Lower lobe of right lung (tissue), 2 donors: Measurements from ENCODE around the gene DNAJC17. TPM values are rescaled to one million over a fixed set of nuclear protein-coding genes. Genes with fewer than 3 reads are reported as not detected.
A peak's percentile ranks its signal among the peaks of the same experiment; 100 is the strongest.

Source experiments
- ATAC-seq, 2 donors: fragments of 200-7000 bp; cut with Tn5 transposase; one replicate each; pipeline ENCODE4 v1.9.1; 2020 to 2022; ENCODE audit warnings: mild to moderate bottlenecking in 2 of 2, moderate library complexity in 2 of 2
- DNase-seq: peaks from one replicate; pipeline ENCODE4 v3.0.0-alpha.2; 2020
- H3K27ac ChIP-seq: fragments of 200-600 bp; one replicate; pipeline ENCODE4 v1.8.0; 2022
- H3K27me3 ChIP-seq: fragments of 200-600 bp; one replicate; pipeline ENCODE4 v1.8.0; 2022; ENCODE audit warnings: low read depth
- H3K36me3 ChIP-seq: fragments of 200-600 bp; one replicate; pipeline ENCODE4 v1.8.0; 2022; ENCODE audit warnings: mild to moderate bottlenecking
- H3K4me1 ChIP-seq: fragments of 200-600 bp; one replicate; pipeline ENCODE4 v1.8.0; 2022
- H3K4me3 ChIP-seq: fragments of 200-600 bp; one replicate; pipeline ENCODE4 v1.8.0; 2022; ENCODE audit warnings: mild to moderate bottlenecking
- H3K9me3 ChIP-seq: fragments of 200-600 bp; one replicate; pipeline ENCODE4 v1.8.0; 2022
- CTCF ChIP-seq: fragments of 200-600 bp; IDR thresholded peaks from one replicate; pipeline ENCODE4 v1.8.0; 2022; ENCODE audit warnings: antibody characterized with exemption, mild to moderate bottlenecking
- intact Hi-C: fragments of 100-400 bp; cut with DNase I; formaldehyde crosslinking; loops from one replicate; pipeline ENCODE4 v1.11.0; 2022
- total RNA-seq: library from RNA; stranded (reverse); fragmentation: NEBNext Ultra II Directional; extraction: Animal tissue kit (Norgen Biotek cat#: 25700); gene quantifications from one replicate; pipeline ENCODE4 v1.2.1, GENCODE V29; 2021
- donor health status: DM: no; HTN: yes; CAD: no; lungs with severe emphysema.

Gene DNAJC17
- total RNA-seq, 1 donor from 2014 or later = 28.4 TPM

- Histone ChIP-seq H3K27me3 (no peaks in the 10 kb centered on the region), H3K9me3 (no peaks in the 10 kb centered on the region), H3K36me3 (peaks cover 83% of the 10 kb centered on the region), H3K4me1 (peaks cover 42% of the 10 kb centered on the region), H3K27ac (no peak overlapping the region), H3K4me3 (no peak overlapping the region)
- TF ChIP-seq CTCF = no peak
- ATAC-seq (no peak), DNase-seq (peak; percentile 44)
- intact Hi-C loops = no loop called here
Measured at GRCh38 chr15:40772014-40772413, 35.3 kb downstream of the DNAJC17 start.

GRCh38 chr15:40771242-40771641 lies 36.0 kb downstream of the DNAJC17 start:
- intact Hi-C loops = no loop called here
- no peak for TF ChIP-seq CTCF
- Histone ChIP-seq H3K4me3 (no peak overlapping the region), H3K36me3 (peaks cover 83% of the 10 kb centered on the region), H3K4me1 (peaks cover 35% of the 10 kb centered on the region), H3K27me3 (no peaks in the 10 kb centered on the region), H3K27ac (no peak overlapping the region), H3K9me3 (no peaks in the 10 kb centered on the region)
- DNase-seq (peak; percentile 19), ATAC-seq (no peak)

- no peaks in the 10 kb centered on the region for H3K27me3 ChIP-seq
- no peak overlapping the region for H3K4me3 ChIP-seq
- intact Hi-C loops = no loop called here
- no peak for TF ChIP-seq CTCF
- no peaks in the 10 kb centered on the region for H3K9me3 ChIP-seq
- DNase-seq = peak; percentile 54
- H3K4me1 ChIP-seq = peaks cover 43% of the 10 kb centered on the region
- peaks cover 80% of the 10 kb centered on the region for H3K36me3 ChIP-seq
- H3K27ac ChIP-seq = peak overlapping the region; percentile 70
- ATAC-seq = no peak
Measured at GRCh38 chr15:40770147-40770721, 37.0 kb downstream of the DNAJC17 start.

- Histone ChIP-seq H3K9me3 (no peaks in the 10 kb centered on the region), H3K4me1 (peaks cover 51% of the 10 kb centered on the region), H3K27ac (peak within 1 kb of the TSS; percentile 70), H3K36me3 (peaks cover 72% of the 10 kb centered on the region), H3K4me3 (no peak within 1 kb of the TSS), H3K27me3 (no peaks in the 10 kb centered on the region)
- no peak for TF ChIP-seq CTCF
- ATAC-seq (peak; percentile 71 to 73), DNase-seq (peak; percentile 74)
- intact Hi-C loops = no loop called here
Measured at GRCh38 chr15:40769274-40770146, 37.8 kb downstream of the DNAJC17 start, which contains the start of gene C15orf62. C15orf62 (plus strand) TSS chr15:40769980; CDS start chr15:40770496, 516 bp downstream.

- Histone ChIP-seq H3K9me3 (no peaks in the 10 kb centered on the region), H3K4me1 (peaks cover 58% of the 10 kb centered on the region), H3K4me3 (no peak overlapping the region), H3K36me3 (peaks cover 64% of the 10 kb centered on the region), H3K27ac (peak overlapping the region; percentile 70), H3K27me3 (no peaks in the 10 kb centered on the region)
- intact Hi-C loops = no loop called here
- peak; percentile 45 for DNase-seq
- peak in 1 of 2 donors; percentile 0 for ATAC-seq
- TF ChIP-seq CTCF = no peak
Measured at GRCh38 chr15:40768521-40769273, 38.6 kb downstream of the DNAJC17 start.
